ENCODE measurements around the gene MAD1L1.

GRCh38 chr7:2123360-2123759 lies 109.4 kb downstream of the MAD1L1 start:
- TF ChIP-seq CTCF (IDR thresholded peaks at IDR 0.05 in 2 of 3, conservative IDR thresholded peaks at IDR 0.05 in 1 of 3; ENCODE audit: borderline replicate concordance in 1 of 3, insufficient read depth in 1 of 3, low read depth in 2 of 3, low read length in 2 of 3): no peak
- no peak for TF ChIP-seq POLR2A (IDR thresholded peaks at IDR 0.05; ENCODE audit: borderline replicate concordance, extremely low read depth, insufficient read depth, insufficient read length)
- TF ChIP-seq EZH2 (IDR thresholded peaks at IDR 0.05): no peak
- TF ChIP-seq EZH2phosphoT487 (IDR thresholded peaks at IDR 0.05; ENCODE audit: borderline replicate concordance): no peak
- TF ChIP-seq FOSL1 (IDR thresholded peaks at IDR 0.05; ENCODE audit: low read depth): no peak
- TF ChIP-seq MAX (IDR thresholded peaks at IDR 0.05): no peak
- no peak for TF ChIP-seq RAD21 (IDR thresholded peaks at IDR 0.05; ENCODE audit: low read depth)
